Limb (tissue), 2 donors: ENCODE data around the gene HTR7.

Source experiments
- DNase-seq, 2 donors: peaks; one replicate each; pipeline ENCODE4 v3.0.0-alpha.2; 2016; ENCODE audit errors: extremely low spot score in 2 of 2

The HTR7 gene

GRCh38 chr10:90741926-90742565, 115.8 kb downstream of the HTR7 start:
- DNase-seq, result no peak

GRCh38 chr10:90740265-90740664, 117.6 kb downstream of the HTR7 start:
- DNase-seq, result no peak

- DNase-seq, result no peak
These were observed 119.0 kb downstream of the HTR7 start for GRCh38 chr10:90738885-90739284.

GRCh38 chr10:90734415-90734814, 123.4 kb downstream of the HTR7 start:
- DNase-seq, result no peak

- DNase-seq, result no peak
These were observed 125.3 kb downstream of the HTR7 start for GRCh38 chr10:90732581-90732980.

GRCh38 chr10:90723416-90724068, 134.3 kb downstream of the HTR7 start:
- no peak for DNase-seq

- DNase-seq, result no peak
These were observed 135.0 kb downstream of the HTR7 start for GRCh38 chr10:90722832-90723231.

- DNase-seq, result no peak
These were observed 139.7 kb downstream of the HTR7 start for GRCh38 chr10:90718182-90718581.

GRCh38 chr10:90712529-90712928, 145.3 kb downstream of the HTR7 start:
- DNase-seq, result no peak

- DNase-seq, result no peak
These were observed 148.1 kb downstream of the HTR7 start for GRCh38 chr10:90709727-90710126.

GRCh38 chr10:90707657-90708056, 150.2 kb downstream of the HTR7 start:
- no peak for DNase-seq

GRCh38 chr10:90701428-90701827, 156.4 kb downstream of the HTR7 start:
- DNase-seq, result no peak

GRCh38 chr10:90695915-90696676, 161.7 kb downstream of the HTR7 start:
- no peak for DNase-seq
